A549 (cell line): ENCODE measurements around the gene AP3B1. TPM values are rescaled to one million over a fixed set of nuclear protein-coding genes. Genes with fewer than 3 reads are reported as not detected.
"Not testable (repeated sequence)": the region's sequence is repeated elsewhere in the genome, so short reads cannot be mapped to it uniquely, and the experiment has no call there.

Source experiments
- ATAC-seq, 2 experiments: fragments of 200-7000 bp in 1 of 2; fragments of >200 bp in 1 of 2; cut with Nextera tagmentation in 1 of 2; cut with Tn5 transposase in 1 of 2; 3 replicates each; pipeline versions ENCODE4 v1.8.0 to v1.9.1; 2018 to 2020; ENCODE audit warnings: mild to moderate bottlenecking in 1 of 2, moderate library complexity in 1 of 2
- CTCF ChIA-PET: fragments of 300-600 bp; sonication (Branson Sonifier 250); formaldehyde crosslinking; extraction: SDS; loops from one replicate; lab custom pipeline; 2021; ENCODE audit warnings: antibody characterized with exemption, inconsistent platforms; lab: Yijun Ruan, JAX
- POLR2A ChIA-PET: fragments of 350-600 bp; formaldehyde crosslinking; extraction: SDS; loops from one replicate; lab custom pipeline; 2021; ENCODE audit warnings: antibody characterized with exemption, inconsistent platforms; lab: Yijun Ruan, JAX
- DNase-seq, 2 experiments: peaks; one replicate each; pipeline versions ENCODE4 v3.0.0 to v3.0.0-alpha.2; 2011 to 2016; ENCODE audit warnings: low read depth in 1 of 2, low spot score in 1 of 2
- FAIRE-seq: peaks from 2 replicates; lab custom pipeline; 2011; peaks lifted over from hg19 to GRCh38; lab: Jason Lieb, UNC
- H3K27ac ChIP-seq, 2 experiments: fragments of >200 bp; sonication (Bioruptor Twin); formaldehyde crosslinking; 3 replicates each; pipeline ENCODE4 v1.5.1; 2016 to 2017
- H3K4me1 ChIP-seq: fragments of >200 bp; sonication (Bioruptor Twin); formaldehyde crosslinking; 3 replicates; pipeline ENCODE4 v1.6.1; 2016
- H3K4me2 ChIP-seq: fragments of >200 bp; sonication (Bioruptor Twin); formaldehyde crosslinking; 3 replicates; pipeline ENCODE4 v1.6.1; 2016
- H3K4me3 ChIP-seq: fragments of >200 bp; sonication (Bioruptor Twin); formaldehyde crosslinking; 3 replicates; pipeline ENCODE4 v1.5.1; 2016
- H3K9me3 ChIP-seq: fragments of >200 bp; sonication (Bioruptor Twin); formaldehyde crosslinking; 3 replicates; pipeline ENCODE4 v1.6.1; 2016
- CHD2 ChIP-seq: fragments of 150-350 bp; IDR thresholded peaks from 2 replicates; pipeline ENCODE4 v1.6.1; 2014; ENCODE audit warnings: low read length; ENCODE audit not compliant: partially characterized antibody
- EHMT2 ChIP-seq: fragments of 200-600 bp; sonication (generic); IDR thresholded peaks from 2 replicates; pipeline ENCODE4 v1.6.1; 2016; ENCODE audit warnings: antibody characterized with exemption, low read depth, mild to moderate bottlenecking, moderate library complexity
- EP300 ChIP-seq, 2 experiments: fragments of >200 bp; sonication (Bioruptor Twin); formaldehyde crosslinking; IDR thresholded peaks; 2 replicates in 1 of 2; 3 replicates in 1 of 2; pipeline ENCODE4 v1.6.1; 2016 to 2017
- FOSB ChIP-seq: fragments of 250-450 bp; sonication (Bioruptor Pico); IDR thresholded peaks from 2 replicates; pipeline ENCODE4 v1.5.0; 2020; ENCODE audit warnings: mild to moderate bottlenecking, moderate library complexity
- FOXS1 ChIP-seq: fragments of 250-450 bp; sonication (Bioruptor Pico); IDR thresholded peaks from 2 replicates; pipeline ENCODE4 v1.5.0; 2020; ENCODE audit warnings: mild to moderate bottlenecking, moderate library complexity
- GATA3 ChIP-seq: IDR thresholded peaks from 2 replicates; pipeline ENCODE4 v1.6.1; 2012; ENCODE audit warnings: borderline replicate concordance
- HOXB13 ChIP-seq: fragments of 250-450 bp; sonication (Bioruptor Pico); IDR thresholded peaks from 2 replicates; pipeline ENCODE4 v1.5.0; 2020; ENCODE audit warnings: low read depth, mild to moderate bottlenecking, moderate library complexity
- HOXB5 ChIP-seq: fragments of 250-450 bp; sonication (Bioruptor Pico); IDR thresholded peaks from 2 replicates; pipeline ENCODE4 v1.5.0; 2020; ENCODE audit warnings: mild to moderate bottlenecking, moderate library complexity
- KDM5A ChIP-seq: fragments of 200-600 bp; sonication (generic); IDR thresholded peaks from 2 replicates; pipeline ENCODE4 v1.6.1; 2016; ENCODE audit warnings: antibody characterized with exemption, mild to moderate bottlenecking
- MAFK ChIP-seq: fragments of 450-650 bp; IDR thresholded peaks from 2 replicates; pipeline ENCODE4 v1.6.1; 2014; ENCODE audit not compliant: partially characterized antibody
- MAZ ChIP-seq: fragments of 150-350 bp; IDR thresholded peaks from 2 replicates; pipeline ENCODE4 v1.6.1; 2014; ENCODE audit warnings: antibody characterized with exemption, low read depth, low read length, borderline replicate concordance
- PHF8 ChIP-seq: fragments of 200-600 bp; sonication (generic); IDR thresholded peaks from 2 replicates; pipeline ENCODE4 v1.6.1; 2016; ENCODE audit warnings: low read depth, mild to moderate bottlenecking, antibody characterized with exemption, moderate library complexity, borderline replicate concordance
- POLR2A ChIP-seq: IDR thresholded peaks from 2 replicates; pipeline ENCODE4 v1.6.1; 2012; ENCODE audit warnings: mild to moderate bottlenecking, low read length
- RNF2 ChIP-seq: fragments of 200-600 bp; sonication (generic); IDR thresholded peaks from 2 replicates; pipeline ENCODE4 v1.6.1; 2016; ENCODE audit warnings: low read depth, mild to moderate bottlenecking, antibody characterized with exemption, moderate library complexity, borderline replicate concordance
- SMC3 ChIP-seq: fragments of >200 bp; sonication (Bioruptor Twin); formaldehyde crosslinking; IDR thresholded peaks from 3 replicates; pipeline ENCODE4 v1.6.1; 2018; ENCODE audit warnings: inconsistent platforms
- SREBF2 ChIP-seq: fragments of 450-650 bp; IDR thresholded peaks from 2 replicates; pipeline ENCODE4 v1.6.1; 2014; ENCODE audit warnings: mild to moderate bottlenecking, moderate library complexity
- WGBS: methylation state at CpG from one replicate; pipeline ENCODE4 v1.1.6; 2017; ENCODE audit errors: missing lambda C conversion rate; 5-methylcytosine and 5-hydroxymethylcytosine counted together
- polyA plus RNA-seq, 4 experiments: library from polyadenylated mRNA; depleted of rRNA in 3 of 4; stranded (reverse); fragments of >200 nt; fragmentation: RNase III in 1 of 4; extraction: RNeasy Plus Mini Kit Qiagen cat#74134 plus additional on column Dnase treatment in 1 of 4; gene quantifications; 2 replicates in 3 of 4; 3 replicates in 1 of 4; pipeline ENCODE4 v1.2.3, GENCODE V29; 2011 to 2017
- TF ChIP-seq, protein P1 (sequence below): fragments of 450-650 bp; IDR thresholded peaks from 2 replicates; pipeline ENCODE4 v1.6.1; 2014; ENCODE audit warnings: antibody characterized with exemption
- TF ChIP-seq, protein P2 (sequence below): fragments of 250-450 bp; sonication (Bioruptor Pico); IDR thresholded peaks from 2 replicates; pipeline ENCODE4 v1.5.0; 2020; ENCODE audit warnings: low read depth, mild to moderate bottlenecking, moderate library complexity
- TF ChIP-seq, protein P3 (sequence below): fragments of >200 bp; sonication (Bioruptor Twin); formaldehyde crosslinking; IDR thresholded peaks from 2 replicates; pipeline ENCODE4 v1.6.1; 2016

The AP3B1 gene
- polyA plus RNA-seq, 2 of the 4 experiments (the other 2 are of a cell fraction), result 52.4 to 70.5 TPM

DNA sequence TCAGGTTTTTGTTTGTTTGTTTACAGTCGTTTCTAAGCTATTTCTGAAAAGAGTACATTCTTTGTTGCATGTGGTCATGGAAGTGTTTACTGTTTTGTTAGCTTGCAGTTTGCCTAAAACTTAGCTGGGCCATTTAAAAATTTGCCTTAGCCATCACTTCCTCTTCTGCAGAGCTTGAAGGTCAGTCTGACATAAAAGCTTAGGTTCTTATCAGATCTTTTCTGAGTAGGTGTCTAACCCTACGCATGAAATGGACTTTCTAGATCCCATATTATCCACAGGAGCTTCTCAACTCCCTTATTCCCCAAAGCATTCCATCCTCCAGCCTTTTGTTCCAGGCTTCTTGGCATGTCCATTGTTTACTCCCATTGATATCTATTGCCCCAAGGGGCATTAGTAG is 90.3 kb downstream of the AP3B1 start (continued):
- TF ChIP-seq, protein P1, sequence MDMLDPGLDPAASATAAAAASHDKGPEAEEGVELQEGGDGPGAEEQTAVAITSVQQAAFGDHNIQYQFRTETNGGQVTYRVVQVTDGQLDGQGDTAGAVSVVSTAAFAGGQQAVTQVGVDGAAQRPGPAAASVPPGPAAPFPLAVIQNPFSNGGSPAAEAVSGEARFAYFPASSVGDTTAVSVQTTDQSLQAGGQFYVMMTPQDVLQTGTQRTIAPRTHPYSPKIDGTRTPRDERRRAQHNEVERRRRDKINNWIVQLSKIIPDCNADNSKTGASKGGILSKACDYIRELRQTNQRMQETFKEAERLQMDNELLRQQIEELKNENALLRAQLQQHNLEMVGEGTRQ, result no peak
- TF ChIP-seq, protein P2, sequence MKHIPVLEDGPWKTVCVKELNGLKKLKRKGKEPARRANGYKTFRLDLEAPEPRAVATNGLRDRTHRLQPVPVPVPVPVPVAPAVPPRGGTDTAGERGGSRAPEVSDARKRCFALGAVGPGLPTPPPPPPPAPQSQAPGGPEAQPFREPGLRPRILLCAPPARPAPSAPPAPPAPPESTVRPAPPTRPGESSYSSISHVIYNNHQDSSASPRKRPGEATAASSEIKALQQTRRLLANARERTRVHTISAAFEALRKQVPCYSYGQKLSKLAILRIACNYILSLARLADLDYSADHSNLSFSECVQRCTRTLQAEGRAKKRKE (CRISPR knock-in tag), result no peak
- TF ChIP-seq MAFK, result no peak

GRCh38 chr5:78203815-78204214 is 90.7 kb downstream of the AP3B1 start:
- TF ChIP-seq PHF8, result no peak
- peak; percentile 72 for TF ChIP-seq MAFK
- no peak for TF ChIP-seq EHMT2
- ChIA-PET CTCF (interaction anchor here (0.5 kb wide), 1 partner anchor 20 kb away, joined by 3 read pairs; no protein-coding TSS in a partner anchor), POLR2A (no interaction called here)
- no peak overlapping the region for H3K4me3 ChIP-seq
- H3K4me2 ChIP-seq, result no peak overlapping the region
- DNase-seq, result no peak
- no peak for FAIRE-seq
- H3K27ac ChIP-seq, result no peak overlapping the region
- H3K9me3 ChIP-seq, result no peaks in the 10 kb centered on the region
- 82% methylated on average over 2 of the region's 2 CpGs for WGBS
- no peak for ATAC-seq
- no peaks in the 10 kb centered on the region for H3K4me1 ChIP-seq

DNA sequence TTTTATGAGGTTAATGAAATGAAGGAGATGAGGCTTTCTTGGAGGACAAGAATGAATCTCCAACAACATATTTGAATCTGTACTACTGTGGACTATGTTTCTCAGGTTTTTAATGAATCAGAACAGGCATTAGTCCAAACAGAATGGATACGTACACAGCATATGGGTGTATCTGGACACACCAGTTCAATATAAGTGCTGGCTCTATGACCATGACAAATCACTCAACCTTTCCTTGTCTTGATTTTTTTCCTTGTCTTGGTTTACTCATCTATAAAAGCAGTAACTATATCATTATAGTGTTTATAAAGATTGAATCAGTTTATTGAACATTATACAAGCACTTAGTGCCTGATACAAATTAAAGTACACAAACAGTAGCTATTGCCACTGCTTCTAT is 104.1 kb downstream of the AP3B1 start:
- CTCF ChIA-PET, result no interaction called here

GRCh38 chr5:78188681-78189080 is 105.8 kb downstream of the AP3B1 start:
- CTCF ChIA-PET, result interaction anchor here (1.1 to 1.5 kb wide), 2 partner anchors 11 to 26 kb away, joined by 3 read pairs; no protein-coding TSS in a partner anchor
- DNase-seq, H3K4me2 ChIP-seq, ATAC-seq, FAIRE-seq, POLR2A ChIA-PET, H3K27ac ChIP-seq, H3K9me3 ChIP-seq, H3K4me1 ChIP-seq, H3K4me3 ChIP-seq: not testable (repeated sequence)
- 96% methylated on average over 4 of the region's 4 CpGs for WGBS

More for the DNA sequence above, 104.1 kb downstream of the AP3B1 start:
- no peaks in the 10 kb centered on the region for H3K9me3 ChIP-seq
- H3K27ac ChIP-seq, result no peak overlapping the region
- DNase-seq, result no peak
- H3K4me2 ChIP-seq, result no peak overlapping the region
- no peak for FAIRE-seq
- H3K4me1 ChIP-seq, result no peaks in the 10 kb centered on the region
- 97% methylated on average over 1 of the region's 1 CpG for WGBS
- POLR2A ChIA-PET, result no interaction called here
- ATAC-seq, result no peak
- TF ChIP-seq HOXB13 (CRISPR knock-in tag) (no peak), SMC3 (no peak), SREBF2 (no peak), HOXB5 (CRISPR knock-in tag) (no peak), GATA3 (no peak), RNF2 (no peak), KDM5A (no peak)
- TF ChIP-seq, protein P3, sequence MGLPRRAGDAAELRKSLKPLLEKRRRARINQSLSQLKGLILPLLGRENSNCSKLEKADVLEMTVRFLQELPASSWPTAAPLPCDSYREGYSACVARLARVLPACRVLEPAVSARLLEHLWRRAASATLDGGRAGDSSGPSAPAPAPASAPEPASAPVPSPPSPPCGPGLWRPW, result no peak
- H3K4me3 ChIP-seq, result no peak overlapping the region

- Histone ChIP-seq H3K27ac (no peak overlapping the region), H3K4me1 (no peaks in the 10 kb centered on the region), H3K4me3 (no peak overlapping the region), H3K4me2 (no peak overlapping the region), H3K9me3 (no peaks in the 10 kb centered on the region)
- no peak for TF ChIP-seq POLR2A
- TF ChIP-seq CHD2, result no peak
- no peak for TF ChIP-seq FOXS1 (CRISPR knock-in tag)
- TF ChIP-seq, protein P1, result no peak
- TF ChIP-seq EP300 (IDR thresholded peaks at IDR 0.05), result no peak
- no peak for TF ChIP-seq MAZ
- TF ChIP-seq FOSB (CRISPR knock-in tag), result no peak
- no peak for TF ChIP-seq MAFK
- TF ChIP-seq PHF8, result no peak
- CTCF ChIA-PET, result no interaction called here
- FAIRE-seq, result no peak
- ATAC-seq, result no peak
- POLR2A ChIA-PET, result no interaction called here
- DNase-seq, result no peak
Observed at GRCh38 chr5:78187172-78187571, 107.3 kb downstream of the AP3B1 start.
